K562 (cell line): ENCODE results near the gene ACSM6. TPM values are rescaled to one million over a fixed set of nuclear protein-coding genes. Genes with fewer than 3 reads are reported as not detected.

Experiments
- ATAC-seq: fragments of 200-7000 bp; cut with Tn5 transposase; 3 replicates; pipeline ENCODE4 v1.9.1; 2020; ENCODE audit warnings: moderate library complexity
- BruUV-seq: library from RNA; stranded (reverse); fragments of 400-500 nt; replicated peaks from 2 replicates; lab custom pipeline; 2021; lab: Mats Ljungman, UMichigan
- CTCF ChIA-PET: fragments of 300-600 bp; formaldehyde crosslinking; extraction: SDS; loops from one replicate; lab custom pipeline; 2021; ENCODE audit warnings: low intra/inter-chr PET ratio; lab: Yijun Ruan, JAX
- POLR2A ChIA-PET: fragments of 300-600, 350-650 bp; sonication (Branson Sonifier 250); formaldehyde crosslinking; extraction: SDS; loops from one replicate; lab custom pipeline; 2021; ENCODE audit warnings: antibody characterized with exemption, inconsistent platforms; lab: Yijun Ruan, JAX
- DNase-seq, 4 experiments: peaks; one replicate each; pipeline versions ENCODE4 v3.0.0 to v3.0.0-alpha.2; 2011 to 2018; ENCODE audit warnings: low spot score in 3 of 4, mixed read lengths in 3 of 4; ENCODE audit errors: extremely low read depth in 1 of 4
- FAIRE-seq: peaks from 2 replicates; lab custom pipeline; 2011; peaks lifted over from hg19 to GRCh38; lab: Jason Lieb, UNC
- H2AFZ ChIP-seq: 2 replicates; pipeline ENCODE4 v1.6.0; 2011; ENCODE audit warnings: low read depth, low read length, control low read depth, inconsistent platforms
- H3K27ac ChIP-seq: fragments of 200-600 bp; 3 replicates; pipeline ENCODE4 v1.8.0; 2011; ENCODE audit warnings: low read depth, mild to moderate bottlenecking, control low read depth, inconsistent platforms, low read length, moderate library complexity, mixed read lengths; ENCODE audit errors: extremely low read depth
- H3K27me3 ChIP-seq, 2 experiments: fragments of 300-600 bp in 1 of 2; 2 replicates in 1 of 2; 3 replicates in 1 of 2; pipeline versions ENCODE4 v1.6.0 to v1.8.0; 2011; ENCODE audit warnings: inconsistent platforms in 2 of 2, low read length in 2 of 2, mild to moderate bottlenecking in 1 of 2, mixed read lengths in 1 of 2, moderate library complexity in 1 of 2; ENCODE audit not compliant: control insufficient read depth in 2 of 2, insufficient read depth in 2 of 2
- H3K36me3 ChIP-seq: fragments of 300-600 bp; 3 replicates; pipeline ENCODE4 v1.8.0; 2011; ENCODE audit warnings: mild to moderate bottlenecking, low read length, inconsistent platforms; ENCODE audit not compliant: control insufficient read depth, insufficient read depth
- H3K4me1 ChIP-seq, 2 experiments: fragments of 200-600 bp in 1 of 2; replicated peaks in 1 of 2; 2 replicates in 1 of 2; 3 replicates in 1 of 2; pipeline versions ENCODE4 v1.5.1 to v1.8.0; 2011; ENCODE audit warnings: inconsistent platforms in 2 of 2, low read length in 2 of 2, mild to moderate bottlenecking in 1 of 2, mixed read lengths in 1 of 2, moderate library complexity in 1 of 2; ENCODE audit not compliant: control insufficient read depth in 2 of 2, insufficient read depth in 2 of 2
- H3K4me2 ChIP-seq: 2 replicates; pipeline ENCODE4 v1.6.1; 2011; ENCODE audit warnings: low read length, control low read depth, inconsistent platforms, mixed read lengths; ENCODE audit not compliant: insufficient read depth
- H3K4me3 ChIP-seq: fragments of 200-600 bp; sonication (generic), shearing (Covaris generic); 2 replicates; pipeline ENCODE4 v1.5.1; 2016; ENCODE audit warnings: control low read depth, inconsistent platforms
- H3K79me2 ChIP-seq: fragments of 200-600 bp; 3 replicates; pipeline ENCODE4 v1.8.0; 2011; ENCODE audit warnings: low read length, inconsistent platforms; ENCODE audit not compliant: control insufficient read depth, insufficient read depth
- H3K9ac ChIP-seq, 2 experiments: 2 replicates each; pipeline versions ENCODE4 v1.6.0 to v1.6.1; 2011; ENCODE audit warnings: low read depth in 2 of 2, low read length in 2 of 2, control low read depth in 1 of 2, inconsistent platforms in 1 of 2, mild to moderate bottlenecking in 1 of 2, mixed read lengths in 1 of 2; ENCODE audit not compliant: insufficient read depth in 1 of 2
- H3K9me1 ChIP-seq: one replicate; pipeline ENCODE4 v1.6.0; 2011; ENCODE audit warnings: inconsistent platforms, mild to moderate bottlenecking, low read length, moderate library complexity; ENCODE audit not compliant: control insufficient read depth, insufficient read depth
- H3K9me3 ChIP-seq: replicated peaks from 2 replicates; pipeline ENCODE4 v1.5.1; 2011; ENCODE audit warnings: low read depth, low read length, inconsistent platforms; ENCODE audit not compliant: control insufficient read depth, insufficient read depth
- H4K20me1 ChIP-seq: replicated peaks from 2 replicates; pipeline ENCODE4 v1.6.1; 2011; ENCODE audit warnings: low read length, inconsistent platforms, mixed read lengths; ENCODE audit not compliant: control insufficient read depth, insufficient read depth
- CBFA2T3 ChIP-seq: fragments of 450-650 bp; IDR thresholded peaks from 2 replicates; pipeline ENCODE4 v1.6.1; 2017
- RBM15 ChIP-seq: fragments of 200-400 bp; formaldehyde crosslinking; IDR thresholded peaks from 2 replicates; pipeline ENCODE4 v1.6.1; 2018; ENCODE audit warnings: mild to moderate bottlenecking, low read length, moderate library complexity; ENCODE audit not compliant: insufficient read depth
- ZBTB1 ChIP-seq: sonication (generic); formaldehyde crosslinking; IDR thresholded peaks from 2 replicates; pipeline ENCODE4 v1.8.1; 2023; ENCODE audit warnings: missing genetic modification reagents, low read depth, mild to moderate bottlenecking, borderline replicate concordance
- ZBTB17 ChIP-seq: fragments of 450-650 bp; formaldehyde crosslinking; IDR thresholded peaks from 2 replicates; pipeline ENCODE4 v1.4.0; 2020; ENCODE audit warnings: mild to moderate bottlenecking
- ZC3H4 ChIP-seq: sonication (generic); formaldehyde crosslinking; IDR thresholded peaks from 2 replicates; pipeline ENCODE4 v1.9.0; 2021; ENCODE audit warnings: missing genetic modification reagents, borderline replicate concordance
- ZNF561 ChIP-seq: fragments of 450-650 bp; formaldehyde crosslinking; conservative IDR thresholded peaks from 2 replicates; pipeline ENCODE4 v1.4.0; 2020; ENCODE audit warnings: mild to moderate bottlenecking, moderate library complexity
- ZNF707 ChIP-seq: fragments of 250-450 bp; sonication (Bioruptor Pico); conservative IDR thresholded peaks from 2 replicates; pipeline ENCODE4 v1.8.0; 2022; ENCODE audit warnings: inconsistent platforms, mild to moderate bottlenecking, moderate library complexity
- ZZZ3 ChIP-seq: fragments of 450-650 bp; IDR thresholded peaks from 2 replicates; pipeline ENCODE4 v1.6.1; 2016; ENCODE audit warnings: antibody characterized with exemption, mild to moderate bottlenecking, moderate library complexity
- WGBS: fragments of 100-300 bp; shearing (Covaris generic); methylation state at CpG from one replicate; pipeline ENCODE4 v1.1.6; 2016; ENCODE audit warnings: low coverage, mixed read lengths; ENCODE audit not compliant: insufficient coverage; ENCODE audit errors: missing lambda C conversion rate; 5-methylcytosine and 5-hydroxymethylcytosine counted together
- in situ Hi-C: fragments of 300-500 bp; cut with MboI; formaldehyde crosslinking; loops from 4 replicates; pipeline ENCODE4 v1.15.0; 2018; ENCODE audit warnings: inconsistent platforms, mixed read lengths
- intact Hi-C: fragments of 100-400 bp; cut with micrococcal nuclease; formaldehyde crosslinking; loops from 2 replicates; pipeline ENCODE4 v1.14.2; 2022
- polyA plus RNA-seq, 8 experiments: library from polyadenylated mRNA; depleted of rRNA in 4 of 8; stranded (reverse) in 5 of 8; unstranded in 3 of 8; fragments of >200 nt; fragmentation: Nextera tagmentation in 2 of 8; fragmentation: Illumina TruSeq in 1 of 8; extraction: Ambion mirVana in 2 of 8; extraction: Trizol in 1 of 8; gene quantifications; 2 replicates each; pipeline versions ENCODE4 v1.2.1 to v1.2.3, GENCODE V29; 2011 to 2014; ENCODE audit warnings: inconsistent platforms in 1 of 8, missing spikeins in 1 of 8
- total RNA-seq, 7 experiments: library from RNA; depleted of rRNA in 6 of 7; stranded (reverse); fragments of >200 nt in 6 of 7; fragmentation: Illumina TruSeq in 2 of 7; extraction: Trizol in 2 of 7; gene quantifications; 2 replicates each; pipeline versions ENCODE4 v1.2.1 to v1.2.3, GENCODE V29; 2011 to 2021; ENCODE audit warnings: low replicate concordance in 1 of 7
- TF ChIP-seq, protein P1 (sequence below): sonication (generic); formaldehyde crosslinking; IDR thresholded peaks from 2 replicates; pipeline ENCODE4 v1.8.0; 2022; ENCODE audit warnings: mild to moderate bottlenecking, missing genetic modification reagents
- TF ChIP-seq, protein P2 (sequence below): fragments of 450-650 bp; IDR thresholded peaks from 2 replicates; pipeline ENCODE4 v1.6.1; 2017; ENCODE audit warnings: antibody characterized with exemption
- TF ChIP-seq, protein P3 (sequence below): fragments of 250-450 bp; sonication (Bioruptor Pico); IDR thresholded peaks from 2 replicates; pipeline ENCODE4 v1.5.0; 2022; ENCODE audit warnings: mild to moderate bottlenecking

Gene ACSM6
- total and polyA plus RNA-seq, 9 of the 15 experiments (the other 6 are each of a cell fraction or from before 2014, with no cell fraction given) = not detected

DNA sequence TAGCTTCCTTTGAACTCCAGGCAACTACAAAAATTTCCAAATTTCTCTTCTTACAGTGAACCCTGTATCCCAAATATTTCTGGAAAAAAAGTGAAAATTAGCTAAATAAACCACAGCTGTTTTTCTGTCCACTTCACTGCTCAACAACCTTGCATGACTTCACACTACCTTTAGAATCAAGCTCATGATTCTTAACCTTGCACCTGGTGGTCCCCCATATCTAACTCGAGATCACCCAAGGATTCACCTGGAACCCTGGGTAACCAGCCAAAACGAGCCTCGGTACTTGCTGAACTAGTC, 49.2 kb downstream of the ACSM6 start:
- no peaks in the 10 kb centered on the region for H3K9me1 ChIP-seq
- H3K4me3 ChIP-seq = no peak overlapping the region
- in situ Hi-C loops (loop anchor here (10.0 kb wide), 1 partner anchor 372 kb away; no protein-coding TSS in a partner anchor), intact Hi-C loops (loop anchor here (1.0 to 5.0 kb wide), 3 partner anchors 41 to 110 kb away; no protein-coding TSS in a partner anchor)
- ATAC-seq = no peak
- TF ChIP-seq, protein P1, sequence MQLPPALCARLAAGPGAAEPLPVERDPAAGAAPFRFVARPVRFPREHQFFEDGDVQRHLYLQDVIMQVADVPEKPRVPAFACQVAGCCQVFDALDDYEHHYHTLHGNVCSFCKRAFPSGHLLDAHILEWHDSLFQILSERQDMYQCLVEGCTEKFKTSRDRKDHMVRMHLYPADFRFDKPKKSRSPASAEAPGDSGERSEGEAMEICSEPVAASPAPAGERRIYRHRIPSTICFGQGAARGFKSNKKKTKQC (CRISPR knock-in tag) = no peak
- TF ChIP-seq ZC3H4 (CRISPR knock-in tag) (no peak), ZBTB17 (CRISPR knock-in tag) (no peak), ZBTB1 (CRISPR knock-in tag) (no peak), CBFA2T3 (no peak), ZZZ3 (no peak), RBM15 (no peak), ZNF561 (CRISPR knock-in tag) (no peak), ZNF707 (CRISPR knock-in tag) (no peak)
- TF ChIP-seq, protein P2, sequence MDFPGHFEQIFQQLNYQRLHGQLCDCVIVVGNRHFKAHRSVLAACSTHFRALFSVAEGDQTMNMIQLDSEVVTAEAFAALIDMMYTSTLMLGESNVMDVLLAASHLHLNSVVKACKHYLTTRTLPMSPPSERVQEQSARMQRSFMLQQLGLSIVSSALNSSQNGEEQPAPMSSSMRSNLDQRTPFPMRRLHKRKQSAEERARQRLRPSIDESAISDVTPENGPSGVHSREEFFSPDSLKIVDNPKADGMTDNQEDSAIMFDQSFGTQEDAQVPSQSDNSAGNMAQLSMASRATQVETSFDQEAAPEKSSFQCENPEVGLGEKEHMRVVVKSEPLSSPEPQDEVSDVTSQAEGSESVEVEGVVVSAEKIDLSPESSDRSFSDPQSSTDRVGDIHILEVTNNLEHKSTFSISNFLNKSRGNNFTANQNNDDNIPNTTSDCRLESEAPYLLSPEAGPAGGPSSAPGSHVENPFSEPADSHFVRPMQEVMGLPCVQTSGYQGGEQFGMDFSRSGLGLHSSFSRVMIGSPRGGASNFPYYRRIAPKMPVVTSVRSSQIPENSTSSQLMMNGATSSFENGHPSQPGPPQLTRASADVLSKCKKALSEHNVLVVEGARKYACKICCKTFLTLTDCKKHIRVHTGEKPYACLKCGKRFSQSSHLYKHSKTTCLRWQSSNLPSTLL = no peak
- TF ChIP-seq, protein P3, sequence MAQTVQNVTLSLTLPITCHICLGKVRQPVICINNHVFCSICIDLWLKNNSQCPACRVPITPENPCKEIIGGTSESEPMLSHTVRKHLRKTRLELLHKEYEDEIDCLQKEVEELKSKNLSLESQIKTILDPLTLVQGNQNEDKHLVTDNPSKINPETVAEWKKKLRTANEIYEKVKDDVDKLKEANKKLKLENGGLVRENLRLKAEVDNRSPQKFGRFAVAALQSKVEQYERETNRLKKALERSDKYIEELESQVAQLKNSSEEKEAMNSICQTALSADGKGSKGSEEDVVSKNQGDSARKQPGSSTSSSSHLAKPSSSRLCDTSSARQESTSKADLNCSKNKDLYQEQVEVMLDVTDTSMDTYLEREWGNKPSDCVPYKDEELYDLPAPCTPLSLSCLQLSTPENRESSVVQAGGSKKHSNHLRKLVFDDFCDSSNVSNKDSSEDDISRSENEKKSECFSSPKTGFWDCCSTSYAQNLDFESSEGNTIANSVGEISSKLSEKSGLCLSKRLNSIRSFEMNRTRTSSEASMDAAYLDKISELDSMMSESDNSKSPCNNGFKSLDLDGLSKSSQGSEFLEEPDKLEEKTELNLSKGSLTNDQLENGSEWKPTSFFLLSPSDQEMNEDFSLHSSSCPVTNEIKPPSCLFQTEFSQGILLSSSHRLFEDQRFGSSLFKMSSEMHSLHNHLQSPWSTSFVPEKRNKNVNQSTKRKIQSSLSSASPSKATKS (CRISPR knock-in tag) = no peak
- no peaks in the 10 kb centered on the region for H3K79me2 ChIP-seq
- CTCF ChIA-PET = interaction anchor here (0.8 to 2.1 kb wide), 5 partner anchors 33 to 613 kb away, joined by 5 to 12 read pairs (median 8); no protein-coding TSS in a partner anchor
- no peak overlapping the region for H3K27ac ChIP-seq
- H3K27me3 ChIP-seq = no peaks in the 10 kb centered on the region
- no peaks in the 10 kb centered on the region for H3K9me3 ChIP-seq
- H4K20me1 ChIP-seq = no peaks in the 10 kb centered on the region; the same call in 1 of the 2 replicates
- peaks cover 68% of the 10 kb centered on the region for H3K36me3 ChIP-seq
- no peaks in the 10 kb centered on the region for H3K4me1 ChIP-seq
- no TSS peak for BruUV-seq
- no peak overlapping the region for H2AFZ ChIP-seq
- POLR2A ChIA-PET = interaction anchor here (0.7 kb wide), 1 partner anchor 48 kb away, joined by 4 read pairs; no protein-coding TSS in a partner anchor
- H3K9ac ChIP-seq = no peak overlapping the region
- no peak for FAIRE-seq
- no peak overlapping the region for H3K4me2 ChIP-seq
- WGBS = 51% methylated on average over 3 of the region's 3 CpGs
- no peak for DNase-seq
